Keratinocyte (primary cell): Measurements from ENCODE around the gene FGL2. TPM values are rescaled to one million over a fixed set of nuclear protein-coding genes. Genes with fewer than 3 reads are reported as not detected.

Source experiments
- DNase-seq: peaks from one replicate; pipeline ENCODE4 v3.0.0-alpha.2; 2011; ENCODE audit warnings: low read depth, missing footprints, low spot score
- FAIRE-seq: peaks from 2 replicates; lab custom pipeline; 2011; peaks lifted over from hg19 to GRCh38; lab: Jason Lieb, UNC
- H2AFZ ChIP-seq: 2 replicates; pipeline ENCODE4 v1.6.0; 2012; ENCODE audit warnings: low read length, control low read depth, inconsistent platforms; ENCODE audit not compliant: control insufficient read depth
- H3K27ac ChIP-seq: 2 replicates; pipeline ENCODE4 v1.5.1; 2011; ENCODE audit warnings: low read length; ENCODE audit not compliant: control insufficient read depth, insufficient read depth
- H3K27me3 ChIP-seq: 3 replicates; pipeline ENCODE4 v1.6.0; 2011; ENCODE audit warnings: low read length; ENCODE audit not compliant: control insufficient read depth, insufficient read depth; ENCODE audit errors: extremely low read depth
- H3K36me3 ChIP-seq, 2 experiments: 2 replicates in 1 of 2; 3 replicates in 1 of 2; pipeline ENCODE4 v1.5.1; 2011; ENCODE audit warnings: low read length in 2 of 2, mild to moderate bottlenecking in 1 of 2; ENCODE audit not compliant: control insufficient read depth in 2 of 2, insufficient read depth in 2 of 2; ENCODE audit errors: extremely low read depth in 1 of 2
- H3K4me1 ChIP-seq: 3 replicates; pipeline ENCODE4 v1.5.1; 2011; ENCODE audit warnings: low read length; ENCODE audit not compliant: control insufficient read depth, insufficient read depth; ENCODE audit errors: extremely low read depth
- H3K4me2 ChIP-seq: 3 replicates; pipeline ENCODE4 v1.6.0; 2011; ENCODE audit warnings: low read depth, low read length; ENCODE audit not compliant: control insufficient read depth, insufficient read depth; ENCODE audit errors: extremely low read depth
- H3K4me3 ChIP-seq, 3 experiments: fragments of 200-600 bp in 1 of 3; sonication (generic) in 1 of 3; 2 replicates in 2 of 3; 3 replicates in 1 of 3; pipeline ENCODE4 v1.5.1; 2011 to 2016; ENCODE audit warnings: low read length in 3 of 3, mild to moderate bottlenecking in 3 of 3, control low read depth in 2 of 3, inconsistent platforms in 1 of 3, low read depth in 1 of 3, mixed read lengths in 1 of 3, mixed run types in 1 of 3, moderate library complexity in 1 of 3; ENCODE audit not compliant: control insufficient read depth in 2 of 3, insufficient read depth in 2 of 3; ENCODE audit errors: extremely low read depth in 1 of 3
- H3K79me2 ChIP-seq: 2 replicates; pipeline ENCODE4 v1.6.0; 2012; ENCODE audit warnings: low read length; ENCODE audit not compliant: control insufficient read depth, insufficient read depth
- H3K9ac ChIP-seq: 3 replicates; pipeline ENCODE4 v1.6.0; 2011; ENCODE audit warnings: low read length; ENCODE audit not compliant: control insufficient read depth, insufficient read depth; ENCODE audit errors: extremely low read depth
- H3K9me1 ChIP-seq: 3 replicates; pipeline ENCODE4 v1.6.0; 2011; ENCODE audit warnings: low read length; ENCODE audit not compliant: control insufficient read depth, insufficient read depth; ENCODE audit errors: extremely low read depth
- H3K9me3 ChIP-seq: 2 replicates; pipeline ENCODE4 v1.5.1; 2012; ENCODE audit warnings: low read depth, low read length; ENCODE audit not compliant: control insufficient read depth
- H4K20me1 ChIP-seq: 3 replicates; pipeline ENCODE4 v1.6.0; 2011; ENCODE audit warnings: low read length; ENCODE audit not compliant: control insufficient read depth, insufficient read depth; ENCODE audit errors: extremely low read depth
- EZH2 ChIP-seq: IDR thresholded peaks from one replicate; pipeline ENCODE4 v1.6.1; 2012; ENCODE audit warnings: inconsistent platforms, mild to moderate bottlenecking, low read length, moderate library complexity
- dilution Hi-C: fragments of 300-500 bp; cut with MboI; formaldehyde crosslinking; loops from one replicate; pipeline ENCODE4 v1.7.0; 2020; ENCODE audit warnings: low sequenced_read_pairs; ENCODE audit not compliant: extremely low pct_ligation_motif_present
- polyA plus RNA-seq, 5 experiments: library from polyadenylated mRNA; depleted of rRNA in 3 of 5; stranded (reverse) in 3 of 5; stranded (forward) in 1 of 5; unstranded in 1 of 5; fragments of >200 nt; gene quantifications; 1 replicate in 1 of 5; 2 replicates in 3 of 5; 3 replicates in 1 of 5; pipeline versions ENCODE4 v1.2.1 to v1.2.3, GENCODE V29; 2011 to 2012; ENCODE audit warnings: missing spikeins in 2 of 5, low read depth in 1 of 5, low replicate concordance in 1 of 5
- TF ChIP-seq, protein P1 (sequence below), 3 experiments: IDR thresholded peaks in 1 of 3; conservative IDR thresholded peaks in 1 of 3; optimal IDR thresholded peaks in 1 of 3; 2 replicates in 2 of 3; 3 replicates in 1 of 3; pipeline versions ENCODE3 to v1.5.1; 2011; ENCODE audit warnings: low read length in 3 of 3, mild to moderate bottlenecking in 3 of 3, moderate library complexity in 2 of 3, control low read depth in 1 of 3, inconsistent platforms in 1 of 3; ENCODE audit not compliant: insufficient read depth in 2 of 3; ENCODE audit errors: extremely low read depth in 1 of 3

FGL2 gene
- polyA plus RNA-seq, 1 donor (not counting 4 experiments of a cell fraction or from before 2014, with no cell fraction given), result not detected

DNA sequence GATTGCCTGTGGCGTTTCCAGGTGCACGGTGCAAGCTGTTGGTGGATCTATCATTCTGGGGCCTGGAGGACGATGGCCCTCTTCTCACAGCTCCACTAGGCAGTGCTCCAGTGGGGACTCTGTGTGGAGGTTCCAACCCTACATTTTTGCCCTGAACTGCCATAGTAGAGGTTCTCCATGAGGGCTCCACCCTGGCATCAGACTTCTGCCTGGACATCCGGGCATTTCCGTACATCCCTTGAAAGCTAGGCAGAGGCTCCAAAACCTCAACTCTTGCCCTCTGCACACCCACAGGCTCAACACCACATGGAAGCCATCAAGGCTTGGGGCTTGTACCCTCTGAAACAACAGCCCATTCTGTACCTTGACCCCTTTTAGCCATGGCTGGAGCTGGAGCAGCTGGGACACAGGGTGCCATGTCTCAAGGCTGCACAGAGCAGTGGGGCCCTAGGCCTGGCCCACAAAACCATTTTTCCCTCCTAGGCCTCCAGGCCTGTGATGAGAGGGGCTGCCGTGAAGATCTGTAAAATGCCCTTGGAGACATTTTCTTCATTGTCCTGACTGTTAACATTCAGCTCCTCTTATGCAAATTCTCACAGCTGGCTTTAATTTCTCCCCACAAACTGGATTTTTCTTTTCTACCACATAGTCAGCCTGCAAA, 10.0 kb upstream of the FGL2 start:
- Histone ChIP-seq H3K9me3 (peaks cover 4% of the 10 kb centered on the region), H4K20me1 (no peaks in the 10 kb centered on the region), H3K27ac (no peak overlapping the region), H3K4me2 (no peak overlapping the region), H3K9me1 (no peaks in the 10 kb centered on the region), H3K4me1 (no peaks in the 10 kb centered on the region), H3K9ac (no peak overlapping the region), H2AFZ (no peak overlapping the region), H3K79me2 (no peaks in the 10 kb centered on the region), H3K27me3 (no peaks in the 10 kb centered on the region), H3K36me3 (no peaks in the 10 kb centered on the region), H3K4me3 (no peak overlapping the region)
- TF ChIP-seq, protein P1, sequence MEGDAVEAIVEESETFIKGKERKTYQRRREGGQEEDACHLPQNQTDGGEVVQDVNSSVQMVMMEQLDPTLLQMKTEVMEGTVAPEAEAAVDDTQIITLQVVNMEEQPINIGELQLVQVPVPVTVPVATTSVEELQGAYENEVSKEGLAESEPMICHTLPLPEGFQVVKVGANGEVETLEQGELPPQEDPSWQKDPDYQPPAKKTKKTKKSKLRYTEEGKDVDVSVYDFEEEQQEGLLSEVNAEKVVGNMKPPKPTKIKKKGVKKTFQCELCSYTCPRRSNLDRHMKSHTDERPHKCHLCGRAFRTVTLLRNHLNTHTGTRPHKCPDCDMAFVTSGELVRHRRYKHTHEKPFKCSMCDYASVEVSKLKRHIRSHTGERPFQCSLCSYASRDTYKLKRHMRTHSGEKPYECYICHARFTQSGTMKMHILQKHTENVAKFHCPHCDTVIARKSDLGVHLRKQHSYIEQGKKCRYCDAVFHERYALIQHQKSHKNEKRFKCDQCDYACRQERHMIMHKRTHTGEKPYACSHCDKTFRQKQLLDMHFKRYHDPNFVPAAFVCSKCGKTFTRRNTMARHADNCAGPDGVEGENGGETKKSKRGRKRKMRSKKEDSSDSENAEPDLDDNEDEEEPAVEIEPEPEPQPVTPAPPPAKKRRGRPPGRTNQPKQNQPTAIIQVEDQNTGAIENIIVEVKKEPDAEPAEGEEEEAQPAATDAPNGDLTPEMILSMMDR (optimal IDR thresholded peaks at IDR 0.05 in 1 of 3, IDR thresholded peaks at IDR 0.05 in 1 of 3, conservative IDR thresholded peaks at IDR 0.05 in 1 of 3; ENCODE audit: extremely low read depth in 1 of 3, insufficient read depth in 2 of 3, low read length in 3 of 3), result no peak
- no peak for TF ChIP-seq EZH2
- dilution Hi-C loops, result no loop called here
- FAIRE-seq, result no peak
- DNase-seq, result no peak

DNA sequence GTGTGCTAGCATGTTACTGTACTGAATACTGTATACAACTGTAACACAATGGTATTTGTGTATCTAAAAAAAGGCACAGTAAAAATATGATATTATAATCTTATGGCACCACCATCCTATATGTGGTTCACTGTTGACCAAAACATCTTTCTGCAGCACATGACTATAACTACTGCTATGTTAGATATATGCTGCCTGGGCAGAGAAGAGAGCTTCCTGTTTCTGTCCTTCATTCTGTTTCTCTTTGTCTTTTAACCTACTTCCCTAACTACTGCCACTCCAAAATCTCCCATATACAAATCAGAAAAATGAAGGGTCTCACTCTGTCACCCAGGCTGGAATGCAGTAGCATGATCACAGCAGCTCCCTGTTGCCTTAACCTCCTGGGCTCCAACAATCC, 8.8 kb upstream of the FGL2 start:
- Histone ChIP-seq H3K9ac (no peak overlapping the region), H3K9me3 (peaks cover 4% of the 10 kb centered on the region), H3K4me2 (no peak overlapping the region), H3K27ac (no peak overlapping the region), H3K79me2 (no peaks in the 10 kb centered on the region), H3K9me1 (no peaks in the 10 kb centered on the region), H3K36me3 (no peaks in the 10 kb centered on the region), H3K4me3 (no peak overlapping the region), H3K4me1 (no peaks in the 10 kb centered on the region), H4K20me1 (no peaks in the 10 kb centered on the region), H2AFZ (no peak overlapping the region), H3K27me3 (no peaks in the 10 kb centered on the region)
- no peak for TF ChIP-seq EZH2
- TF ChIP-seq, protein P1 (optimal IDR thresholded peaks at IDR 0.05 in 1 of 3, IDR thresholded peaks at IDR 0.05 in 1 of 3, conservative IDR thresholded peaks at IDR 0.05 in 1 of 3; ENCODE audit: extremely low read depth in 1 of 3, insufficient read depth in 2 of 3, low read length in 3 of 3), result no peak
- dilution Hi-C loops, result no loop called here
- no peak for DNase-seq
- FAIRE-seq, result no peak
